HG03520 (cell line): Measurements from ENCODE around the gene TLE4.

Experiments
- ATAC-seq: cut with Tn5 transposase; IDR thresholded peaks from one replicate; pipeline ENCODE4 v1.9.1; 2021; ENCODE audit warnings: mild to moderate bottlenecking, moderate library complexity; ENCODE audit not compliant: unreplicated experiment

TLE4 gene

GRCh38 chr9:79765466-79765865, 193.7 kb downstream of the TLE4 start:
- ATAC-seq: no peak

- ATAC-seq: no peak
Observed at GRCh38 chr9:79766091-79766490, 194.3 kb downstream of the TLE4 start.

- ATAC-seq: no peak
Observed at GRCh38 chr9:79768194-79768593, 196.4 kb downstream of the TLE4 start.

- ATAC-seq: no peak
Observed at GRCh38 chr9:79769476-79770275, 197.9 kb downstream of the TLE4 start.

- no peak for ATAC-seq
Observed at GRCh38 chr9:79774356-79774755, 202.6 kb downstream of the TLE4 start.
